ENCODE measurements around the gene TCP11L2.

GRCh38 chr12:106364261-106364660 is 61.7 kb downstream of the TCP11L2 start:
- no peak for TF ChIP-seq EZH2 (IDR thresholded peaks at IDR 0.05)
- no peak for TF ChIP-seq POLR2AphosphoS5 (IDR thresholded peaks at IDR 0.05; ENCODE audit: borderline replicate concordance, low read depth, low read length)
- TF ChIP-seq FOXP2 (optimal IDR thresholded peaks at IDR 0.05; ENCODE audit: control extremely low read depth, extremely low read length, insufficient read depth) = no peak
